GM12878 (cell line): ENCODE results near the gene YBEY.

Source experiments
- EZH2 ChIP-seq: IDR thresholded peaks from 2 replicates; pipeline ENCODE4 v1.6.1; 2012; ENCODE audit warnings: low read depth, mild to moderate bottlenecking, control low read depth, inconsistent platforms, low read length, borderline replicate concordance; ENCODE audit not compliant: control insufficient read depth
- FOS ChIP-seq: IDR thresholded peaks from 3 replicates; pipeline ENCODE4 v1.6.1; 2011; ENCODE audit warnings: borderline replicate concordance; ENCODE audit not compliant: insufficient read length; ENCODE audit errors: extremely low read depth
- LARP7 ChIP-seq: fragments of 450-650 bp; IDR thresholded peaks from 2 replicates; pipeline ENCODE4 v1.6.1; 2017; ENCODE audit warnings: mild to moderate bottlenecking
- POLR2AphosphoS2 ChIP-seq: IDR thresholded peaks from 2 replicates; pipeline ENCODE4 v1.6.1; 2011; ENCODE audit warnings: low read depth, mild to moderate bottlenecking, low read length, improper control_type of control experiment, moderate library complexity
- POLR2AphosphoS5 ChIP-seq: IDR thresholded peaks from 2 replicates; pipeline ENCODE4 v1.6.1; 2011; ENCODE audit warnings: mild to moderate bottlenecking, low read length, inconsistent platforms
- RFX5 ChIP-seq: IDR thresholded peaks from 2 replicates; pipeline ENCODE4 v1.6.1; 2011; ENCODE audit warnings: low read depth, low read length, improper control_type of control experiment
- SIX5 ChIP-seq: IDR thresholded peaks from 2 replicates; pipeline ENCODE4 v1.6.1; 2011; ENCODE audit warnings: mild to moderate bottlenecking, low read depth, low read length, moderate library complexity; ENCODE audit not compliant: severe bottlenecking
- SREBF2 ChIP-seq: IDR thresholded peaks from 2 replicates; pipeline ENCODE4 v1.6.1; 2012; ENCODE audit warnings: mild to moderate bottlenecking, low read length
- TF ChIP-seq, protein P1 (sequence below), 3 experiments: IDR thresholded peaks in 2 of 3; conservative IDR thresholded peaks in 1 of 3; 2 replicates each; pipeline ENCODE4 v1.5.1; 2011; ENCODE audit warnings: low read depth in 3 of 3, low read length in 3 of 3, mild to moderate bottlenecking in 3 of 3, control low read depth in 2 of 3, moderate library complexity in 2 of 3, inconsistent platforms in 1 of 3, mixed read lengths in 1 of 3; ENCODE audit not compliant: control insufficient read depth in 2 of 3, insufficient read depth in 1 of 3; ENCODE audit errors: extremely low read depth in 1 of 3

DNA sequence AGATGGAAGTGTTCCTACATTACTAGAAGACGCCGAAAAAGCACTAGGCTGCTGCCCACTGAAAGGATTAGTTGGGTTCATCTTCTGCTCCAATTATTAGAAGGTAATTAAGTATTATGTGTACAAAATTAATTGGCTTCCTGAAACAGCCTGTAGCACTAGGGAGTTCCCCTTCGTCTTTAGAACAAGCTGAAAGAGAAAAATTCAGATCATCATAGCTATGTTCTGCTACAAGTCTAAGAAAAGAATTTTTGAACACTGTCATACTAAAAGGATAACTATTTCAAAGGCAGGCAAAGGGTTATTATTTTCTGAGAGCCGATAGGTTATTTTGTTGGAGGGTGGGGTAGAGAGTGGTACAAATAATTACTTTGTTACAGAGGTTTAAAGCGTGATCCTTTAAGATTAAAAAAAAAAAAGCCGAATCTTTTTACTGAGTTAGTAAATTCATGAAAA lies 908 bp upstream of the YBEY start, which contains the start of gene MCM3AP:
- TF ChIP-seq POLR2AphosphoS2 (no peak), SIX5 (no peak), EZH2 (no peak), FOS (no peak), LARP7 (no peak), POLR2AphosphoS5 (no peak), SREBF2 (no peak), RFX5 (no peak)
- TF ChIP-seq, protein P1, sequence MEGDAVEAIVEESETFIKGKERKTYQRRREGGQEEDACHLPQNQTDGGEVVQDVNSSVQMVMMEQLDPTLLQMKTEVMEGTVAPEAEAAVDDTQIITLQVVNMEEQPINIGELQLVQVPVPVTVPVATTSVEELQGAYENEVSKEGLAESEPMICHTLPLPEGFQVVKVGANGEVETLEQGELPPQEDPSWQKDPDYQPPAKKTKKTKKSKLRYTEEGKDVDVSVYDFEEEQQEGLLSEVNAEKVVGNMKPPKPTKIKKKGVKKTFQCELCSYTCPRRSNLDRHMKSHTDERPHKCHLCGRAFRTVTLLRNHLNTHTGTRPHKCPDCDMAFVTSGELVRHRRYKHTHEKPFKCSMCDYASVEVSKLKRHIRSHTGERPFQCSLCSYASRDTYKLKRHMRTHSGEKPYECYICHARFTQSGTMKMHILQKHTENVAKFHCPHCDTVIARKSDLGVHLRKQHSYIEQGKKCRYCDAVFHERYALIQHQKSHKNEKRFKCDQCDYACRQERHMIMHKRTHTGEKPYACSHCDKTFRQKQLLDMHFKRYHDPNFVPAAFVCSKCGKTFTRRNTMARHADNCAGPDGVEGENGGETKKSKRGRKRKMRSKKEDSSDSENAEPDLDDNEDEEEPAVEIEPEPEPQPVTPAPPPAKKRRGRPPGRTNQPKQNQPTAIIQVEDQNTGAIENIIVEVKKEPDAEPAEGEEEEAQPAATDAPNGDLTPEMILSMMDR (IDR thresholded peaks at IDR 0.05 in 2 of 3, conservative IDR thresholded peaks at IDR 0.05 in 1 of 3; ENCODE audit: control insufficient read depth in 2 of 3, extremely low read depth in 1 of 3, insufficient read depth in 1 of 3, low read depth in 3 of 3, low read length in 3 of 3): no peak
